ENCODE results near the gene CRYGB. TPM values are rescaled to one million over a fixed set of nuclear protein-coding genes. Genes with fewer than 3 reads are reported as not detected.
A peak's percentile ranks its signal among the peaks of the same experiment; 100 is the strongest.

Gene CRYGB
- total and polyA plus RNA-seq, 2 of the 13 experiments (the other 11 are each of a cell fraction or from before 2014, with no cell fraction given) = not detected

DNA sequence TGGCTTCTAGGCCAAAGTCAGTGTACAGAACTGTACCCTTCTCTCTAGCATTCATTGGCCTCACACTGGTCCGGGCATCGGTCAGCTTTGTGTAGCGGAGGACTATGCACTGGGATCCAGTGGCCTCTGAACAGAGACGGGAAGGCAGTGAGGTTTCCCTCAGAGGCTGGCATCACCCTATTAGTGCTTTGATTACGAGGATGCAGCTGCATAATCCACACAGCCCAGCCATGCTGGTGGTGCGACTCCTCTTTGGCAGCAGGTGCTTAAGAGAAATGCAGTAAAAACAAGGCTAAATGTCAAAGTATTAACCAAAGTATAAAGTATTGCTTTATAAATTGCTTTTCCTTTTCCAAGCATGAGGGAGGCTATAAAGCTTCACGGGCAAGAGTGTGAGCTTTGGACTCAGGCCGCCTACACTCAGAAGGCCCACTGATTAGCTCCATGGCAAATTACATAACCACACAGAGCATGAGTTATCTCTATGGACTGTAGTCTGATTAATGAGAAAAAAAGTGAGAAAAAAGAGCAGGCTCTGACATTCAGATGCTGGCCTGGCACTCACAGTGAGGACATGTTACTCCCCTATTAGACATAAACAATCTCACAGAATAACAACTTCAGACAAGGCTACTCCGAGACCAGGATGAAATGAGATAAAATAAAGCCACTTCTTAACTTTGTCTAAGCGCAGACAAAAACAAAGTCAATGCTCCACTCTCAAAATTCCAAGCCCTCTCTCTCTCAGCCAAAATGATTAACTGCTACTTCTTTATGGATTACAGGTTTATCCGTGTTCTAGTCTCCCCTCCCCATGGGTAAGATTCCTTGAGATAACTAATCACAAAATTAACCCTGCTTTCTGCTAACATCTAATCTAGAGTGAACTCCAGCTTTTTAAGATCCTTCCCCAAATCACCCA, 9.9 kb downstream of the CRYGB start (continued):
- TF ChIP-seq, protein P1, sequence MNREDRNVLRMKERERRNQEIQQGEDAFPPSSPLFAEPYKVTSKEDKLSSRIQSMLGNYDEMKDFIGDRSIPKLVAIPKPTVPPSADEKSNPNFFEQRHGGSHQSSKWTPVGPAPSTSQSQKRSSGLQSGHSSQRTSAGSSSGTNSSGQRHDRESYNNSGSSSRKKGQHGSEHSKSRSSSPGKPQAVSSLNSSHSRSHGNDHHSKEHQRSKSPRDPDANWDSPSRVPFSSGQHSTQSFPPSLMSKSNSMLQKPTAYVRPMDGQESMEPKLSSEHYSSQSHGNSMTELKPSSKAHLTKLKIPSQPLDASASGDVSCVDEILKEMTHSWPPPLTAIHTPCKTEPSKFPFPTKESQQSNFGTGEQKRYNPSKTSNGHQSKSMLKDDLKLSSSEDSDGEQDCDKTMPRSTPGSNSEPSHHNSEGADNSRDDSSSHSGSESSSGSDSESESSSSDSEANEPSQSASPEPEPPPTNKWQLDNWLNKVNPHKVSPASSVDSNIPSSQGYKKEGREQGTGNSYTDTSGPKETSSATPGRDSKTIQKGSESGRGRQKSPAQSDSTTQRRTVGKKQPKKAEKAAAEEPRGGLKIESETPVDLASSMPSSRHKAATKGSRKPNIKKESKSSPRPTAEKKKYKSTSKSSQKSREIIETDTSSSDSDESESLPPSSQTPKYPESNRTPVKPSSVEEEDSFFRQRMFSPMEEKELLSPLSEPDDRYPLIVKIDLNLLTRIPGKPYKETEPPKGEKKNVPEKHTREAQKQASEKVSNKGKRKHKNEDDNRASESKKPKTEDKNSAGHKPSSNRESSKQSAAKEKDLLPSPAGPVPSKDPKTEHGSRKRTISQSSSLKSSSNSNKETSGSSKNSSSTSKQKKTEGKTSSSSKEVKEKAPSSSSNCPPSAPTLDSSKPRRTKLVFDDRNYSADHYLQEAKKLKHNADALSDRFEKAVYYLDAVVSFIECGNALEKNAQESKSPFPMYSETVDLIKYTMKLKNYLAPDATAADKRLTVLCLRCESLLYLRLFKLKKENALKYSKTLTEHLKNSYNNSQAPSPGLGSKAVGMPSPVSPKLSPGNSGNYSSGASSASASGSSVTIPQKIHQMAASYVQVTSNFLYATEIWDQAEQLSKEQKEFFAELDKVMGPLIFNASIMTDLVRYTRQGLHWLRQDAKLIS (CRISPR knock-in tag; IDR thresholded peaks at IDR 0.05) = no peak
- no peak for TF ChIP-seq ZSCAN31 (CRISPR knock-in tag; IDR thresholded peaks at IDR 0.05; ENCODE audit: low read depth)
- TF ChIP-seq RARA (CRISPR knock-in tag; IDR thresholded peaks at IDR 0.05) = no peak; the same call in 1 of the 2 replicates
- TF ChIP-seq ZMYM2 (CRISPR knock-in tag; IDR thresholded peaks at IDR 0.05) = 0 out of 2 replicates have a peak, but pooled peaks have one; percentile 55
- TF ChIP-seq ZSCAN29 (CRISPR knock-in tag; conservative IDR thresholded peaks at IDR 0.05) = no peak
- no peak for TF ChIP-seq SRF (IDR thresholded peaks at IDR 0.05; ENCODE audit: low read depth, low read length)
- TF ChIP-seq, protein P2, sequence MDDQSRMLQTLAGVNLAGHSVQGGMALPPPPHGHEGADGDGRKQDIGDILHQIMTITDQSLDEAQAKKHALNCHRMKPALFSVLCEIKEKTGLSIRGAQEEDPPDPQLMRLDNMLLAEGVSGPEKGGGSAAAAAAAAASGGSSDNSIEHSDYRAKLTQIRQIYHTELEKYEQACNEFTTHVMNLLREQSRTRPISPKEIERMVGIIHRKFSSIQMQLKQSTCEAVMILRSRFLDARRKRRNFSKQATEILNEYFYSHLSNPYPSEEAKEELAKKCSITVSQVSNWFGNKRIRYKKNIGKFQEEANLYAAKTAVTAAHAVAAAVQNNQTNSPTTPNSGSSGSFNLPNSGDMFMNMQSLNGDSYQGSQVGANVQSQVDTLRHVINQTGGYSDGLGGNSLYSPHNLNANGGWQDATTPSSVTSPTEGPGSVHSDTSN (CRISPR knock-in tag; IDR thresholded peaks at IDR 0.05; ENCODE audit: borderline replicate concordance) = no peak
- TF ChIP-seq HOXA3 (CRISPR knock-in tag; IDR thresholded peaks at IDR 0.05) = peak; percentile 67; the same call in 1 of the 2 replicates
- no peak for TF ChIP-seq ZNF251 (CRISPR knock-in tag; IDR thresholded peaks at IDR 0.05)
- TF ChIP-seq, protein P3, sequence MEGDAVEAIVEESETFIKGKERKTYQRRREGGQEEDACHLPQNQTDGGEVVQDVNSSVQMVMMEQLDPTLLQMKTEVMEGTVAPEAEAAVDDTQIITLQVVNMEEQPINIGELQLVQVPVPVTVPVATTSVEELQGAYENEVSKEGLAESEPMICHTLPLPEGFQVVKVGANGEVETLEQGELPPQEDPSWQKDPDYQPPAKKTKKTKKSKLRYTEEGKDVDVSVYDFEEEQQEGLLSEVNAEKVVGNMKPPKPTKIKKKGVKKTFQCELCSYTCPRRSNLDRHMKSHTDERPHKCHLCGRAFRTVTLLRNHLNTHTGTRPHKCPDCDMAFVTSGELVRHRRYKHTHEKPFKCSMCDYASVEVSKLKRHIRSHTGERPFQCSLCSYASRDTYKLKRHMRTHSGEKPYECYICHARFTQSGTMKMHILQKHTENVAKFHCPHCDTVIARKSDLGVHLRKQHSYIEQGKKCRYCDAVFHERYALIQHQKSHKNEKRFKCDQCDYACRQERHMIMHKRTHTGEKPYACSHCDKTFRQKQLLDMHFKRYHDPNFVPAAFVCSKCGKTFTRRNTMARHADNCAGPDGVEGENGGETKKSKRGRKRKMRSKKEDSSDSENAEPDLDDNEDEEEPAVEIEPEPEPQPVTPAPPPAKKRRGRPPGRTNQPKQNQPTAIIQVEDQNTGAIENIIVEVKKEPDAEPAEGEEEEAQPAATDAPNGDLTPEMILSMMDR (CRISPR knock-in tag; IDR thresholded peaks at IDR 0.05) = no peak
- TF ChIP-seq, protein P4, sequence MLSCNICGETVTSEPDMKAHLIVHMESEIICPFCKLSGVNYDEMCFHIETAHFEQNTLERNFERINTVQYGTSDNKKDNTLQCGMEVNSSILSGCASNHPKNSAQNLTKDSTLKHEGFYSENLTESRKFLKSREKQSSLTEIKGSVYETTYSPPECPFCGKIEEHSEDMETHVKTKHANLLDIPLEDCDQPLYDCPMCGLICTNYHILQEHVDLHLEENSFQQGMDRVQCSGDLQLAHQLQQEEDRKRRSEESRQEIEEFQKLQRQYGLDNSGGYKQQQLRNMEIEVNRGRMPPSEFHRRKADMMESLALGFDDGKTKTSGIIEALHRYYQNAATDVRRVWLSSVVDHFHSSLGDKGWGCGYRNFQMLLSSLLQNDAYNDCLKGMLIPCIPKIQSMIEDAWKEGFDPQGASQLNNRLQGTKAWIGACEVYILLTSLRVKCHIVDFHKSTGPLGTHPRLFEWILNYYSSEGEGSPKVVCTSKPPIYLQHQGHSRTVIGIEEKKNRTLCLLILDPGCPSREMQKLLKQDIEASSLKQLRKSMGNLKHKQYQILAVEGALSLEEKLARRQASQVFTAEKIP (CRISPR knock-in tag; IDR thresholded peaks at IDR 0.05; ENCODE audit: borderline replicate concordance) = no peak
- TF ChIP-seq ARNT2 (CRISPR knock-in tag; IDR thresholded peaks at IDR 0.05; ENCODE audit: low read depth) = no peak
- TF ChIP-seq NCOA1 (CRISPR knock-in tag; IDR thresholded peaks at IDR 0.05) = peak; percentile 66; the same call in 1 of the 2 replicates
- no peak for TF ChIP-seq SMARCC2 (IDR thresholded peaks at IDR 0.05)
- TF ChIP-seq NR2F2 (IDR thresholded peaks at IDR 0.05; ENCODE audit: borderline replicate concordance, low read depth) = no peak
- TF ChIP-seq, protein P5, sequence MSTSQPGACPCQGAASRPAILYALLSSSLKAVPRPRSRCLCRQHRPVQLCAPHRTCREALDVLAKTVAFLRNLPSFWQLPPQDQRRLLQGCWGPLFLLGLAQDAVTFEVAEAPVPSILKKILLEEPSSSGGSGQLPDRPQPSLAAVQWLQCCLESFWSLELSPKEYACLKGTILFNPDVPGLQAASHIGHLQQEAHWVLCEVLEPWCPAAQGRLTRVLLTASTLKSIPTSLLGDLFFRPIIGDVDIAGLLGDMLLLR (CRISPR knock-in tag; IDR thresholded peaks at IDR 0.05) = no peak
- no peak for TF ChIP-seq NFE2 (CRISPR knock-in tag; IDR thresholded peaks at IDR 0.05)
- TF ChIP-seq, protein P6, sequence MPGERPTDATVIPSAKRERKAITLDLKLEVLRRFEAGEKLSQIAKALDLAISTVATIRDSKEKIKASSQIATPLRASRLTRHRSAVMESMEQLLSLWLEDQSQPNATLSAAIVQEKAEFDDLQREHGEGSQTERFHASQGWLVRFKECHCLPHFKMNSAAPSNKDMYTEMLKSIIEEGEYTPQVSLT (CRISPR knock-in tag; IDR thresholded peaks at IDR 0.05; ENCODE audit: borderline replicate concordance, low read depth) = no peak
- TF ChIP-seq HES4 (CRISPR knock-in tag; IDR thresholded peaks at IDR 0.05; ENCODE audit: borderline replicate concordance) = no peak

Data from HepG2 (cell line).